Measurements from ENCODE around the gene COL27A1. TPM values are rescaled to one million over a fixed set of nuclear protein-coding genes. Genes with fewer than 3 reads are reported as not detected.

COL27A1 gene
- total RNA-seq, 2 donors from 2014 or later, result 8.7 to 54.8 TPM

- H3K27me3 ChIP-seq (replicated peaks; ENCODE audit: insufficient read depth), result no peaks in the 10 kb centered on the region
- DNase-seq (ENCODE audit: low spot score), result no peak
- no peaks in the 10 kb centered on the region for H3K36me3 ChIP-seq
- TF ChIP-seq POLR2A (IDR thresholded peaks at IDR 0.05) (no peak), POLR2AphosphoS5 (IDR thresholded peaks at IDR 0.05) (no peak), CTCF (IDR thresholded peaks at IDR 0.05) (no peak)
- H3K4me1 ChIP-seq (replicated peaks), result no peaks in the 10 kb centered on the region
- no peak overlapping the region for H3K27ac ChIP-seq
- WGBS, result 76% methylated on average over 1 of the region's 1 CpG
- no peak overlapping the region for H3K4me3 ChIP-seq
- intact Hi-C loops (cut with DNase I), result loop anchor here (2.0 kb wide), 1 partner anchor 176 kb away; no protein-coding TSS in a partner anchor
- no peaks in the 10 kb centered on the region for H3K9me3 ChIP-seq
These were observed 43.0 kb upstream of the COL27A1 start for GRCh38 chr9:114112325-114112724.

- H3K27ac ChIP-seq, result no peak overlapping the region
- H3K36me3 ChIP-seq, result no peaks in the 10 kb centered on the region
- no peaks in the 10 kb centered on the region for H3K9me3 ChIP-seq
- intact Hi-C loops (cut with DNase I), result loop anchor here (2.0 kb wide), 1 partner anchor 176 kb away; no protein-coding TSS in a partner anchor
- no peak overlapping the region for H3K4me3 ChIP-seq
- TF ChIP-seq CTCF (IDR thresholded peaks at IDR 0.05), result no peak
- peak; percentile 91 for TF ChIP-seq POLR2AphosphoS5 (IDR thresholded peaks at IDR 0.05)
- no peaks in the 10 kb centered on the region for H3K4me1 ChIP-seq (replicated peaks)
- WGBS, result 16% methylated on average over 10 of the region's 10 CpGs
- peak; percentile 89 for DNase-seq (ENCODE audit: low spot score)
- no peaks in the 10 kb centered on the region for H3K27me3 ChIP-seq (replicated peaks; ENCODE audit: insufficient read depth)
These were observed 42.4 kb upstream of the COL27A1 start for GRCh38 chr9:114112778-114113584.

- WGBS, result 59% methylated on average over 2 of the region's 2 CpGs
- Histone ChIP-seq H3K4me3 (no peak overlapping the region), H3K9me3 (no peaks in the 10 kb centered on the region), H3K27me3 (replicated peaks; ENCODE audit: insufficient read depth) (no peaks in the 10 kb centered on the region), H3K36me3 (no peaks in the 10 kb centered on the region), H3K4me1 (replicated peaks) (peaks cover 6% of the 10 kb centered on the region), H3K27ac (no peak overlapping the region)
- TF ChIP-seq POLR2AphosphoS5 (IDR thresholded peaks at IDR 0.05) (no peak), POLR2A (IDR thresholded peaks at IDR 0.05) (no peak)
- intact Hi-C loops (cut with DNase I), result no loop called here
- no peak for DNase-seq (ENCODE audit: low spot score)
These were observed 41.0 kb upstream of the COL27A1 start for GRCh38 chr9:114114364-114114763.

GRCh38 chr9:114115654-114116125 lies 39.6 kb upstream of the COL27A1 start:
- no peak for TF ChIP-seq POLR2A (IDR thresholded peaks at IDR 0.05)
- Histone ChIP-seq H3K9me3 (no peaks in the 10 kb centered on the region), H3K36me3 (no peaks in the 10 kb centered on the region), H3K4me3 (no peak overlapping the region), H3K27ac (no peak overlapping the region), H3K27me3 (replicated peaks; ENCODE audit: insufficient read depth) (no peaks in the 10 kb centered on the region), H3K4me1 (replicated peaks) (peaks cover 6% of the 10 kb centered on the region)
- intact Hi-C loops (cut with DNase I), result no loop called here
- DNase-seq (ENCODE audit: low spot score), result no peak
- WGBS, result 97% methylated on average over 9 of the region's 9 CpGs

GRCh38 chr9:114116126-114116747 lies 39.1 kb upstream of the COL27A1 start:
- DNase-seq (ENCODE audit: low spot score), result no peak
- H3K4me3 ChIP-seq, result no peak overlapping the region
- H3K9me3 ChIP-seq, result no peaks in the 10 kb centered on the region
- H3K4me1 ChIP-seq (replicated peaks), result peaks cover 6% of the 10 kb centered on the region
- intact Hi-C loops (cut with DNase I), result no loop called here
- TF ChIP-seq POLR2A (IDR thresholded peaks at IDR 0.05) (no peak), CTCF (IDR thresholded peaks at IDR 0.05) (no peak), POLR2AphosphoS5 (IDR thresholded peaks at IDR 0.05) (no peak)
- no peaks in the 10 kb centered on the region for H3K27me3 ChIP-seq (replicated peaks; ENCODE audit: insufficient read depth)
- WGBS, result 89% methylated on average over 12 of the region's 12 CpGs
- H3K27ac ChIP-seq, result no peak overlapping the region
- no peaks in the 10 kb centered on the region for H3K36me3 ChIP-seq

Data from prostate gland (tissue), 2 donors.